A673 (cell line): ENCODE measurements around the gene NRG3. TPM values are rescaled to one million over a fixed set of nuclear protein-coding genes. Genes with fewer than 3 reads are reported as not detected.

Experiments
- BruUV-seq: library from RNA; stranded (reverse); fragments of 400-500 nt; replicated peaks from 2 replicates; lab custom pipeline; 2021; lab: Mats Ljungman, UMichigan
- CTCF ChIA-PET: fragments of 300-600 bp; sonication (Branson Sonifier 250); formaldehyde crosslinking; loops from one replicate; lab custom pipeline; 2022; ENCODE audit warnings: antibody characterized with exemption; lab: Charles Lee
- POLR2A ChIA-PET: fragments of 300-600 bp; sonication (Branson Sonifier 250); formaldehyde crosslinking; loops from one replicate; lab custom pipeline; 2022; ENCODE audit warnings: antibody characterized with exemption; ENCODE audit not compliant: low non-redundant PET; lab: Charles Lee
- DNase-seq: peaks from one replicate; pipeline ENCODE4 v3.0.0-alpha.2; 2015; ENCODE audit warnings: low spot score
- H3K27ac ChIP-seq: fragments of 200-600 bp; sonication (generic); 2 replicates; pipeline ENCODE4 v1.5.1; 2016; ENCODE audit warnings: mixed run types, low read depth, mild to moderate bottlenecking, mixed read lengths, antibody characterized with exemption, low read length; ENCODE audit not compliant: poor library complexity, severe bottlenecking
- H3K27me3 ChIP-seq: fragments of 200-600 bp; sonication (generic); replicated peaks from 2 replicates; pipeline ENCODE4 v1.6.1; 2017; ENCODE audit warnings: mixed run types, low read depth, mild to moderate bottlenecking, mixed read lengths, antibody characterized with exemption, low read length; ENCODE audit not compliant: insufficient read depth, poor library complexity
- H3K36me3 ChIP-seq: fragments of 200-600 bp; sonication (generic); 2 replicates; pipeline ENCODE4 v1.6.1; 2016; ENCODE audit warnings: mixed run types, mild to moderate bottlenecking, mixed read lengths, antibody characterized with exemption, low read length; ENCODE audit not compliant: insufficient read depth, poor library complexity, severe bottlenecking
- H3K4me1 ChIP-seq: fragments of 200-600 bp; sonication (generic); 2 replicates; pipeline ENCODE4 v1.6.1; 2017; ENCODE audit warnings: mixed run types, mild to moderate bottlenecking, mixed read lengths, antibody characterized with exemption, low read length; ENCODE audit not compliant: insufficient read depth, poor library complexity, severe bottlenecking
- H3K4me3 ChIP-seq: fragments of 200-600 bp; sonication (generic); 2 replicates; pipeline ENCODE4 v1.5.1; 2016; ENCODE audit warnings: low read depth, mixed run types, mild to moderate bottlenecking, mixed read lengths, low read length; ENCODE audit not compliant: poor library complexity, severe bottlenecking
- H3K9me3 ChIP-seq: fragments of 200-600 bp; sonication (generic); 2 replicates; pipeline ENCODE4 v1.6.1; 2016; ENCODE audit warnings: mixed run types, low read depth, mild to moderate bottlenecking, mixed read lengths, antibody characterized with exemption, low read length; ENCODE audit not compliant: poor library complexity, severe bottlenecking
- EZH2 ChIP-seq: fragments of 200-600 bp; sonication (generic); IDR thresholded peaks from 2 replicates; pipeline ENCODE4 v1.6.1; 2017; ENCODE audit warnings: borderline replicate concordance, low read depth, mild to moderate bottlenecking, mixed read lengths, antibody characterized with exemption, low read length; ENCODE audit not compliant: poor library complexity, severe bottlenecking
- intact Hi-C: fragments of 100-400 bp; cut with micrococcal nuclease; formaldehyde crosslinking; loops from one replicate; pipeline ENCODE4 v1.10.0; 2022; ENCODE audit not compliant: unreplicated experiment
- total RNA-seq: library from RNA; stranded (reverse); gene quantifications from 2 replicates; pipeline ENCODE4 v1.2.3, GENCODE V29; 2021
- TF ChIP-seq, protein P1 (sequence below): fragments of 300-800, 200-600 bp; sonication (generic); conservative IDR thresholded peaks from 2 replicates; pipeline ENCODE4 v1.5.1; 2017; ENCODE audit warnings: low read depth, mild to moderate bottlenecking, antibody characterized with exemption, low read length, moderate library complexity, mixed read lengths

The NRG3 gene
- total RNA-seq, 1 experiment from 2014 or later = not detected

DNA sequence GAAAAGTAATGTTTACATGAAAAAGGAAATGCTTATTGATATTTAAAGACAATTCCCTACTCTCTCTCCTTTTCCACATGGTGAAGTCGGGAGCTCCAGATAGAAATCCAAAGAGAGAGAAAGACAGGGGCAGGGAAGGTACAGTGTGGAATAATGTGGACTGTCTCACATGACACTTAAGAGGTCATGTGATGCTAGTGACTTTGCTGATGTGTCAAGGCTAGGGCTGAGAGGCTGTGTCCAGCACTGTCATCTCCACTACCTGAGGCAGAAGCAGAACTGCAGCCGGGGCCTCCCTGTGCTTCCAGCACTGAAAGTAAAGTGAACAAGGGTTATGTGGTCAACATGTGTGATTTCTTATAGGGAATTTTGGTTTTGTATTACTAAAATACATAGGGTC, 26.0 kb downstream of the NRG3 start:
- no TSS peak for BruUV-seq
- Histone ChIP-seq H3K36me3 (no peaks in the 10 kb centered on the region), H3K4me1 (no peaks in the 10 kb centered on the region), H3K27me3 (no peaks in the 10 kb centered on the region), H3K4me3 (no peak overlapping the region), H3K9me3 (no peaks in the 10 kb centered on the region), H3K27ac (no peak overlapping the region)
- TF ChIP-seq EZH2 = no peak
- TF ChIP-seq, protein P1, sequence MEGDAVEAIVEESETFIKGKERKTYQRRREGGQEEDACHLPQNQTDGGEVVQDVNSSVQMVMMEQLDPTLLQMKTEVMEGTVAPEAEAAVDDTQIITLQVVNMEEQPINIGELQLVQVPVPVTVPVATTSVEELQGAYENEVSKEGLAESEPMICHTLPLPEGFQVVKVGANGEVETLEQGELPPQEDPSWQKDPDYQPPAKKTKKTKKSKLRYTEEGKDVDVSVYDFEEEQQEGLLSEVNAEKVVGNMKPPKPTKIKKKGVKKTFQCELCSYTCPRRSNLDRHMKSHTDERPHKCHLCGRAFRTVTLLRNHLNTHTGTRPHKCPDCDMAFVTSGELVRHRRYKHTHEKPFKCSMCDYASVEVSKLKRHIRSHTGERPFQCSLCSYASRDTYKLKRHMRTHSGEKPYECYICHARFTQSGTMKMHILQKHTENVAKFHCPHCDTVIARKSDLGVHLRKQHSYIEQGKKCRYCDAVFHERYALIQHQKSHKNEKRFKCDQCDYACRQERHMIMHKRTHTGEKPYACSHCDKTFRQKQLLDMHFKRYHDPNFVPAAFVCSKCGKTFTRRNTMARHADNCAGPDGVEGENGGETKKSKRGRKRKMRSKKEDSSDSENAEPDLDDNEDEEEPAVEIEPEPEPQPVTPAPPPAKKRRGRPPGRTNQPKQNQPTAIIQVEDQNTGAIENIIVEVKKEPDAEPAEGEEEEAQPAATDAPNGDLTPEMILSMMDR = no peak
- no peak for DNase-seq
- ChIA-PET CTCF (no interaction called here), POLR2A (no interaction called here)
- intact Hi-C loops = no loop called here

DNA sequence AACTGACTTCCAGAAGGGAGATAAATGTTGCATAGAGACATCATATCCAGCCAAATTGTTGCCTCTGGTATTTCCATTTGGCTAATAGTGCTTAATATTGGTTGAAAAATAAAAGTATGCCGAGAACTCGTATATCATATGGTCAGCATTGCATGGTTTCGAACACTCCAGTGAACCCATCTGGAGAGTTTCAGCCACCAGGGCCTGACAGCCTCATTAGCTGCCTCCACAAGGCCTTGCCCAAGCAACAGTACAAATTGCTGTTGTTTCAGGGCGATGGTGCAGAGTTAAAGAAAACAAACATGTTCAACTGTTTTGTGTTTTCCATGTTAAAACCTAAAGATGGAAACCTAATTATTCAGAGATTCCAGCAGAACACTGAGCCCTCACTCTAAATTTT, 28.5 kb downstream of the NRG3 start:
- H3K27me3 ChIP-seq = no peaks in the 10 kb centered on the region
- H3K4me3 ChIP-seq = no peak overlapping the region
- DNase-seq = no peak
- intact Hi-C loops = no loop called here
- CTCF ChIA-PET = no interaction called here
- H3K4me1 ChIP-seq = no peaks in the 10 kb centered on the region
- no TSS peak for BruUV-seq
- no peaks in the 10 kb centered on the region for H3K9me3 ChIP-seq
- TF ChIP-seq EZH2 = no peak
- TF ChIP-seq, protein P1 = no peak
- H3K36me3 ChIP-seq = no peaks in the 10 kb centered on the region
- no peak overlapping the region for H3K27ac ChIP-seq
- POLR2A ChIA-PET = no interaction called here

DNA sequence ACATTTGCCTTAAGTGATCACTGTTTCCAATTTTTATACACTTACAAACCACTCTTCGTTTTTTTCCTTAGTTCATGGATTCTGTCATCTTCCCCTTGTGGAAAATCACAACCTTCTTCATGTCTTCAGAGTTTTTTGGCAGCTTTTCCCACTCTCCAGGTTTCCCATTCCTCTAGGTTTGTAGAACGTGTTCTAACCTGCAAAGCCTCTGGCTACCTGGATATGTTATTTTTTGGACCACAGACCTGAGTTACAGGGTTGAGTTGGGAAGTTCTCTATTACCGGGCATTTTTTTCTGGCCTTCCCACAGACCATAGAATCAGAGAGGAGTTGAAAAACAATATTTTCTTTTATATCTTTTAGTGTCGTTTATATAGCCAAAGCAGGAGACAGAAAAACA, 30.2 kb downstream of the NRG3 start:
- H3K27me3 ChIP-seq = no peaks in the 10 kb centered on the region
- intact Hi-C loops = no loop called here
- no peak overlapping the region for H3K4me3 ChIP-seq
- TF ChIP-seq EZH2 = no peak
- TF ChIP-seq, protein P1 = no peak
- no peak for DNase-seq
- CTCF ChIA-PET = no interaction called here
- H3K4me1 ChIP-seq = no peaks in the 10 kb centered on the region
- BruUV-seq = no TSS peak
- no peaks in the 10 kb centered on the region for H3K36me3 ChIP-seq
- POLR2A ChIA-PET = no interaction called here
- H3K27ac ChIP-seq = no peak overlapping the region
- no peaks in the 10 kb centered on the region for H3K9me3 ChIP-seq
